Transverse colon (tissue), 4 donors: ENCODE data around the gene AHDC1. TPM values are rescaled to one million over a fixed set of nuclear protein-coding genes. Genes with fewer than 3 reads are reported as not detected.

Source experiments
- DNase-seq: peaks from one replicate; pipeline ENCODE4 v3.0.0-alpha.2; 2019
- H3K27ac ChIP-seq, 4 donors: fragments of 200-600 bp; sonication (generic); 2 replicates each; pipeline ENCODE4 v1.5.1; 2016 to 2018; ENCODE audit warnings: inconsistent platforms in 4 of 4
- H3K27me3 ChIP-seq: fragments of 200-600 bp; sonication (generic); 2 replicates; pipeline ENCODE4 v1.5.1; 2017; ENCODE audit warnings: inconsistent platforms
- H3K36me3 ChIP-seq, 4 donors: fragments of 200-600 bp; sonication (generic); 2 replicates each; pipeline ENCODE4 v1.5.1; 2017 to 2019; ENCODE audit warnings: inconsistent platforms in 4 of 4
- H3K4me1 ChIP-seq, 4 donors: fragments of 200-600 bp; sonication (generic); 2 replicates each; pipeline ENCODE4 v1.5.1; 2017 to 2020; ENCODE audit warnings: inconsistent platforms in 4 of 4
- H3K4me3 ChIP-seq, 4 donors: fragments of 200-600 bp; sonication (generic); 1 replicate in 1 of 4; 2 replicates in 3 of 4; pipeline versions ENCODE4 v1.5.1 to v1.6.1; 2017 to 2019; ENCODE audit warnings: inconsistent platforms in 4 of 4
- H3K9me3 ChIP-seq, 2 donors: fragments of 200-600 bp; sonication (generic); 2 replicates each; pipeline ENCODE4 v1.5.1; 2017 to 2019; ENCODE audit warnings: inconsistent platforms in 2 of 2
- CTCF ChIP-seq, 5 experiments: fragments of 200-600 bp in 3 of 5; fragments of 450-650 bp in 2 of 5; sonication (generic) in 3 of 5; IDR thresholded peaks; 1 replicate in 2 of 5; 2 replicates in 3 of 5; pipeline ENCODE4 v1.5.1; 2016 to 2017; ENCODE audit warnings: antibody characterized with exemption in 5 of 5, inconsistent platforms in 3 of 5, mild to moderate bottlenecking in 2 of 5, moderate library complexity in 1 of 5
- EP300 ChIP-seq: sonication (generic); formaldehyde crosslinking; IDR thresholded peaks from one replicate; pipeline ENCODE4 v1.6.1; 2017; ENCODE audit warnings: antibody characterized with exemption, low read depth
- POLR2A ChIP-seq: fragments of 450-650 bp; IDR thresholded peaks from one replicate; pipeline ENCODE4 v1.6.1; 2016; ENCODE audit warnings: antibody characterized with exemption, mild to moderate bottlenecking, moderate library complexity
- POLR2AphosphoS5 ChIP-seq, 3 donors: sonication (generic); formaldehyde crosslinking; IDR thresholded peaks; one replicate each; pipeline ENCODE4 v1.6.1; 2016; ENCODE audit warnings: antibody characterized with exemption in 3 of 3
- WGBS, 2 donors: methylation state at CpG; one replicate each; pipeline ENCODE4 v1.1.5; 2018; ENCODE audit warnings: low coverage in 1 of 2; 5-methylcytosine and 5-hydroxymethylcytosine counted together
- in situ Hi-C, 4 donors: fragments of 200-750 bp; cut with MboI; loops; one replicate each; pipeline versions ENCODE4 v1.15.0 to v1.15.1; 2017; ENCODE audit warnings: low sequenced_read_pairs in 3 of 4, low pct_ligation_motif_present in 1 of 4, low pct_unique_long_range_greater_than_20kb in 1 of 4
- intact Hi-C: fragments of 100-400 bp; cut with DNase I; formaldehyde crosslinking; loops from one replicate; pipeline ENCODE4 v1.15.1; 2023; ENCODE audit warnings: low total_unique reads
- total RNA-seq, 4 donors: library from RNA; depleted of rRNA; stranded (reverse); fragments of >200 nt; gene quantifications; one replicate each; pipeline ENCODE4 v1.1.0, GENCODE V29; 2016

The AHDC1 gene
- total RNA-seq, 4 donors from 2014 or later: 11.7 to 34.4 (median 21.3) TPM

DNA sequence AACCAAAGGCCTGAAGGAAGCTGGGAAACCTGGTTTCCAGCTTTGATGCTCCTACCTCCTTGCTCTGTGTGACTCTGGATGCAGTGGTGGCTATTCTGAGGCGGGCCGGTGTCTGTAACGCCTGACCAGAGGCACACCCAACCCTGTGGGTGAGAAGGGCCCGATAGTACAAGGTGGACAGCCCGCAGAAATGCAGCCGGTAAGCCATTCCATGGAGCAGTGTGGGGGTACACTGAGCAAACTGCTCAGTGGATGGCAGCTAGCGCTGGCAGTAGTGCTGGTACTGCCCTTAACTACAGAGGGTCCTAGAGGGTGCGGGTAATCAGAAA, 36.0 kb downstream of the AHDC1 start:
- H3K27ac ChIP-seq: peak overlapping the region; percentile 82 to 95 (median 92)
- no peaks in the 10 kb centered on the region for H3K27me3 ChIP-seq
- in situ Hi-C loops: no loop called here
- TF ChIP-seq POLR2AphosphoS5 (IDR thresholded peaks at IDR 0.05): no peak
- no peak for TF ChIP-seq POLR2A
- no peak for TF ChIP-seq EP300
- TF ChIP-seq CTCF (IDR thresholded peaks at IDR 0.05): no peak
- H3K36me3 ChIP-seq: no peaks in the 10 kb centered on the region
- intact Hi-C loops: no loop called here
- H3K4me3 ChIP-seq: peak overlapping the region in 2 of 4 donors; percentile 40 to 42
- DNase-seq: no peak
- WGBS, 2 donors: 55% methylated on average over 8 of the region's 8 CpGs; no CpG with 5 or more reads in 1 of the 2 donors
- H3K9me3 ChIP-seq: no peaks in the 10 kb centered on the region
- peaks cover 74 to 96% (median 85%) of the 10 kb centered on the region in 4 donors for H3K4me1 ChIP-seq

- Histone ChIP-seq H3K27ac (peak overlapping the region; percentile 82 to 95 (median 92)), H3K9me3 (no peaks in the 10 kb centered on the region), H3K4me1 (peaks cover 72 to 96% (median 85%) of the 10 kb centered on the region in 4 donors), H3K4me3 (no peak overlapping the region), H3K36me3 (no peaks in the 10 kb centered on the region), H3K27me3 (no peaks in the 10 kb centered on the region)
- WGBS, 2 donors: 63% methylated on average over 15 of the region's 15 CpGs; no CpG with 5 or more reads in 1 of the 2 donors
- TF ChIP-seq POLR2A (no peak), EP300 (no peak), CTCF (IDR thresholded peaks at IDR 0.05) (no peak), POLR2AphosphoS5 (IDR thresholded peaks at IDR 0.05) (no peak)
- intact Hi-C loops (no loop called here), in situ Hi-C loops (no loop called here)
- DNase-seq: no peak
Measured at GRCh38 chr1:27567146-27567526, 36.8 kb downstream of the AHDC1 start.

- no peak overlapping the region for H3K4me3 ChIP-seq
- no peaks in the 10 kb centered on the region for H3K27me3 ChIP-seq
- no peaks in the 10 kb centered on the region for H3K36me3 ChIP-seq
- no peaks in the 10 kb centered on the region for H3K9me3 ChIP-seq
- in situ Hi-C loops: no loop called here
- peak overlapping the region; percentile 82 to 95 (median 92) for H3K27ac ChIP-seq
- intact Hi-C loops: no loop called here
- WGBS, 2 donors: 67 to 71% methylated on average over 3 to 13 of the region's 13 CpGs
- peaks cover 72 to 96% (median 85%) of the 10 kb centered on the region in 4 donors for H3K4me1 ChIP-seq
- TF ChIP-seq POLR2AphosphoS5 (IDR thresholded peaks at IDR 0.05): no peak
- DNase-seq: no peak
Measured at GRCh38 chr1:27566462-27567145, 37.3 kb downstream of the AHDC1 start.

GRCh38 chr1:27564710-27565649, 39.0 kb downstream of the AHDC1 start:
- in situ Hi-C loops (no loop called here), intact Hi-C loops (no loop called here)
- Histone ChIP-seq H3K36me3 (no peaks in the 10 kb centered on the region), H3K4me3 (no peak overlapping the region), H3K27me3 (no peaks in the 10 kb centered on the region), H3K27ac (peak overlapping the region; percentile 82 to 95 (median 92)), H3K9me3 (no peaks in the 10 kb centered on the region), H3K4me1 (peaks cover 74 to 92% (median 81%) of the 10 kb centered on the region in 4 donors)
- no peak for DNase-seq
- 65% methylated on average over 26 of the region's 26 CpGs; no CpG with 5 or more reads in 1 of the 2 donors for WGBS, 2 donors
- TF ChIP-seq EP300: no peak
- no peak for TF ChIP-seq CTCF (IDR thresholded peaks at IDR 0.05)
- TF ChIP-seq POLR2AphosphoS5 (IDR thresholded peaks at IDR 0.05): no peak
- TF ChIP-seq POLR2A: no peak
